HepG2 (cell line): ENCODE results near the gene SLC8A2. TPM values are rescaled to one million over a fixed set of nuclear protein-coding genes. Genes with fewer than 3 reads are reported as not detected.

ENCODE experiments used
- ATAC-seq: fragments of 200-7000 bp; cut with Tn5 transposase; 3 replicates; pipeline ENCODE4 v1.9.1; 2020; ENCODE audit warnings: mild to moderate bottlenecking, moderate library complexity
- BruUV-seq: library from RNA; stranded (reverse); fragments of 400-500 nt; replicated peaks from 2 replicates; lab custom pipeline; 2021; lab: Mats Ljungman, UMichigan
- CTCF ChIA-PET: fragments of 300-600 bp; formaldehyde crosslinking; extraction: SDS; loops from one replicate; lab custom pipeline; 2021; ENCODE audit warnings: low total read pairs, inconsistent platforms, low intra/inter-chr PET ratio; lab: Yijun Ruan, JAX
- POLR2A ChIA-PET: fragments of 350-600 bp; sonication (Branson Sonifier 250); formaldehyde crosslinking; loops from one replicate; lab custom pipeline; 2020; ENCODE audit warnings: antibody characterized with exemption, inconsistent platforms; lab: Yijun Ruan, JAX
- DNase-seq: peaks from one replicate; pipeline ENCODE4 v3.0.0-alpha.2; 2015; ENCODE audit warnings: low spot score
- FAIRE-seq: peaks from 3 replicates; lab custom pipeline; 2011; peaks lifted over from hg19 to GRCh38; lab: Jason Lieb, UNC
- H2AFZ ChIP-seq: one replicate; pipeline ENCODE4 v1.6.1; 2011; ENCODE audit warnings: low read length, inconsistent platforms
- H3K27ac ChIP-seq: fragments of 300-600 bp; 3 replicates; pipeline ENCODE4 v1.8.0; 2011; ENCODE audit warnings: mixed run types, mild to moderate bottlenecking, mixed read lengths, low read length, inconsistent platforms; ENCODE audit not compliant: insufficient read depth; ENCODE audit errors: extremely low read length
- H3K27me3 ChIP-seq, 2 experiments: fragments of 200-600 bp in 1 of 2; 2 replicates in 1 of 2; 3 replicates in 1 of 2; pipeline versions ENCODE4 v1.6.0 to v1.8.0; 2011; ENCODE audit warnings: low read length in 2 of 2, mild to moderate bottlenecking in 2 of 2, moderate library complexity in 2 of 2, inconsistent platforms in 1 of 2; ENCODE audit not compliant: insufficient read depth in 2 of 2, control insufficient read depth in 1 of 2
- H3K36me3 ChIP-seq, 2 experiments: fragments of 200-600 bp in 1 of 2; replicated peaks in 1 of 2; 2 replicates in 1 of 2; 3 replicates in 1 of 2; pipeline versions ENCODE4 v1.5.1 to v1.8.0; 2011; ENCODE audit warnings: low read length in 2 of 2, inconsistent platforms in 1 of 2; ENCODE audit not compliant: insufficient read depth in 2 of 2, control insufficient read depth in 1 of 2
- H3K4me1 ChIP-seq: 2 replicates; pipeline ENCODE4 v1.5.1; 2012; ENCODE audit warnings: low read length, inconsistent platforms; ENCODE audit not compliant: insufficient read depth
- H3K4me2 ChIP-seq: 2 replicates; pipeline ENCODE4 v1.6.0; 2011; ENCODE audit warnings: low read depth, low read length, inconsistent platforms
- H3K4me3 ChIP-seq, 3 experiments: fragments of 200-600 bp in 1 of 3; sonication (generic), shearing (Covaris generic) in 1 of 3; replicated peaks in 1 of 3; 2 replicates each; pipeline ENCODE4 v1.5.1; 2011 to 2016; ENCODE audit warnings: low read length in 3 of 3, inconsistent platforms in 2 of 3, low read depth in 2 of 3, mild to moderate bottlenecking in 2 of 3, control low read depth in 1 of 3, mixed read lengths in 1 of 3; ENCODE audit not compliant: insufficient read depth in 1 of 3
- H3K79me2 ChIP-seq: one replicate; pipeline ENCODE4 v1.6.1; 2011; ENCODE audit warnings: low read length, inconsistent platforms; ENCODE audit not compliant: insufficient read depth
- H3K9ac ChIP-seq: 2 replicates; pipeline ENCODE4 v1.6.0; 2011; ENCODE audit warnings: mild to moderate bottlenecking, low read depth, low read length, inconsistent platforms; ENCODE audit not compliant: insufficient read depth
- H3K9me3 ChIP-seq: 2 replicates; pipeline ENCODE4 v1.5.1; 2012; ENCODE audit warnings: mild to moderate bottlenecking, low read length
- H4K20me1 ChIP-seq: 2 replicates; pipeline ENCODE4 v1.6.0; 2011; ENCODE audit warnings: inconsistent platforms, mild to moderate bottlenecking, low read length, moderate library complexity; ENCODE audit not compliant: insufficient read depth
- ARNTL ChIP-seq: sonication (generic); formaldehyde crosslinking; IDR thresholded peaks from 2 replicates; pipeline ENCODE4 v1.4.0; 2020; ENCODE audit warnings: mild to moderate bottlenecking, missing genetic modification reagents
- ATF4 ChIP-seq, 2 experiments: fragments of 450-650 bp in 1 of 2; sonication (generic) in 1 of 2; formaldehyde crosslinking; IDR thresholded peaks; 2 replicates each; pipeline versions ENCODE4 v1.5.0 to v1.8.0; 2020 to 2022; ENCODE audit warnings: mild to moderate bottlenecking in 1 of 2, missing genetic modification reagents in 1 of 2
- MAF1 ChIP-seq: sonication (generic); formaldehyde crosslinking; IDR thresholded peaks from 2 replicates; pipeline ENCODE4 v1.5.0; 2020; ENCODE audit warnings: missing genetic modification reagents, borderline replicate concordance
- RFXAP ChIP-seq: sonication (generic); formaldehyde crosslinking; IDR thresholded peaks from 2 replicates; pipeline ENCODE4 v1.4.0; 2020; ENCODE audit warnings: missing genetic modification reagents, borderline replicate concordance
- SMYD3 ChIP-seq: sonication (generic); formaldehyde crosslinking; IDR thresholded peaks from 2 replicates; pipeline ENCODE4 v1.8.1; 2023; ENCODE audit warnings: mild to moderate bottlenecking, missing genetic modification reagents
- SNAPC2 ChIP-seq: sonication (generic); formaldehyde crosslinking; IDR thresholded peaks from 2 replicates; pipeline ENCODE4 v1.8.1; 2022; ENCODE audit warnings: mild to moderate bottlenecking, missing genetic modification reagents
- TBX2 ChIP-seq: sonication (generic); formaldehyde crosslinking; IDR thresholded peaks from 2 replicates; pipeline ENCODE4 v1.5.0; 2020; ENCODE audit warnings: missing genetic modification reagents, mild to moderate bottlenecking, borderline replicate concordance
- TEAD3 ChIP-seq: optimal IDR thresholded peaks from 2 replicates; pipeline ENCODE3; 2016; ENCODE audit warnings: borderline replicate concordance
- ZBTB7B ChIP-seq: sonication (generic); formaldehyde crosslinking; IDR thresholded peaks from 2 replicates; pipeline ENCODE4 v1.4.0; 2020; ENCODE audit warnings: missing genetic modification reagents
- WGBS: methylation state at CpG from one replicate; pipeline ENCODE4 v1.1.6; 2017; ENCODE audit warnings: low lambda C conversion rate; 5-methylcytosine and 5-hydroxymethylcytosine counted together
- in situ Hi-C: cut with HindIII; loops from 2 replicates; pipeline ENCODE4 v1.10.0; 2017; ENCODE audit warnings: low pct_unique_long_range_greater_than_20kb; ENCODE audit not compliant: extremely low pct_ligation_motif_present
- intact Hi-C: fragments of 100-400 bp; cut with micrococcal nuclease; formaldehyde crosslinking; loops from one replicate; pipeline ENCODE4 v1.10.0; 2022; ENCODE audit not compliant: unreplicated experiment
- polyA plus RNA-seq, 8 experiments: library from polyadenylated mRNA; depleted of rRNA in 3 of 8; stranded (reverse) in 7 of 8; unstranded in 1 of 8; fragments of >200 nt; fragmentation: Illumina TruSeq in 4 of 8; extraction: Trizol in 4 of 8; gene quantifications; 2 replicates each; pipeline versions ENCODE4 v1.2.1 to v1.2.3, GENCODE V29; 2011 to 2016; ENCODE audit warnings: low read depth in 4 of 8, missing spikeins in 1 of 8, mixed read lengths in 1 of 8; ENCODE audit not compliant: insufficient read depth in 1 of 8
- total RNA-seq, 5 experiments: library from RNA; depleted of rRNA; stranded (reverse); fragments of >200 nt; fragmentation: Illumina TruSeq; extraction: Trizol; gene quantifications; 2 replicates each; pipeline ENCODE4 v1.2.3, GENCODE V29; 2016; ENCODE audit warnings: low read depth in 1 of 5
- TF ChIP-seq, protein P1 (sequence below): sonication (generic); formaldehyde crosslinking; IDR thresholded peaks from 2 replicates; pipeline ENCODE4 v1.8.0; 2022; ENCODE audit warnings: missing genetic modification reagents, low read depth, mild to moderate bottlenecking, borderline replicate concordance
- TF ChIP-seq, protein P2 (sequence below): sonication (generic); formaldehyde crosslinking; IDR thresholded peaks from 2 replicates; pipeline ENCODE4 v1.5.1; 2020; ENCODE audit warnings: missing genetic modification reagents, mild to moderate bottlenecking, borderline replicate concordance

The SLC8A2 gene
- total and polyA plus RNA-seq, 2 of the 13 experiments (the other 11 are each of a cell fraction or from before 2014, with no cell fraction given): 0.02 TPM; not detected in 1

DNA sequence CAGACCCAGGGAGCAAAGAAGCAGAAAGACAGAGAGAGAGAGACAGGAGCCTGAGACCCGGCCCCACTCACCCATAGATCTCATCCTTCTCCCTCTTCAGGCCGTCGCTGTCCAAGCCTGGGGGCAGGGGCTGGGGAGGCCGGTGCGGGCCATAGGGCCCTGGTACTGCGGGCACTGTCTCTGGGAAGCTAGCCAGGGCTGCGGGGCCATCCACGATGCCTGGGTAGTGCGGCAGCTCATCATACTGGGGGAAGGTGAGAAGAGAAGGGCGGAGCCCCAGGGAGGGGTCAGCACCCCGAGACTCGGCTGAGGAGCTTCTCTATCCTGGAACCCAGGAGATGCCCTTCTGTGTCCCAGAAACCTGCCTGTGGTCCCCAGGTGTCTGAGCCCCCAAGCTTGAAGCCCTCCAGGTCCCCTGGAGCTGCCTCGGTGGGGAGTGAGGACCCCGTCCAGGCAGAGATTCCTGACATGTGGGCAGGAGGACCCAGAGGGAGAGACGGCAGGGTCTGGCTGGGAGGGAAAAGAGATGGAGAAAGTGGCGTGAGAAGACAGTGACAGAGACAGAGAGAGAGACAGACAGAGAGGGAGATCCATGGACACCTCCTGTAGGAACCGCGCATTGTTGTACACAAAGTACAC, 54.5 kb downstream of the SLC8A2 start:
- no peaks in the 10 kb centered on the region for H3K36me3 ChIP-seq
- H3K4me3 ChIP-seq: no peak overlapping the region
- TF ChIP-seq RFXAP (no peak), SMYD3 (no peak), ATF4 (CRISPR knock-in tag; IDR thresholded peaks at IDR 0.05) (no peak), MAF1 (CRISPR knock-in tag) (no peak), SNAPC2 (CRISPR knock-in tag) (no peak), ZBTB7B (no peak), TBX2 (CRISPR knock-in tag) (no peak), TEAD3 (CRISPR knock-in tag) (no peak), ARNTL (CRISPR knock-in tag) (no peak)
- TF ChIP-seq, protein P1, sequence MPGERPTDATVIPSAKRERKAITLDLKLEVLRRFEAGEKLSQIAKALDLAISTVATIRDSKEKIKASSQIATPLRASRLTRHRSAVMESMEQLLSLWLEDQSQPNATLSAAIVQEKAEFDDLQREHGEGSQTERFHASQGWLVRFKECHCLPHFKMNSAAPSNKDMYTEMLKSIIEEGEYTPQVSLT: no peak
- TF ChIP-seq, protein P2, sequence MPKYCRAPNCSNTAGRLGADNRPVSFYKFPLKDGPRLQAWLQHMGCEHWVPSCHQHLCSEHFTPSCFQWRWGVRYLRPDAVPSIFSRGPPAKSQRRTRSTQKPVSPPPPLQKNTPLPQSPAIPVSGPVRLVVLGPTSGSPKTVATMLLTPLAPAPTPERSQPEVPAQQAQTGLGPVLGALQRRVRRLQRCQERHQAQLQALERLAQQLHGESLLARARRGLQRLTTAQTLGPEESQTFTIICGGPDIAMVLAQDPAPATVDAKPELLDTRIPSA (CRISPR knock-in tag): no peak
- H3K27me3 ChIP-seq: peaks cover 12 to 80% of the 10 kb centered on the region in 2 experiments
- H3K79me2 ChIP-seq: no peaks in the 10 kb centered on the region
- intact Hi-C loops: no loop called here
- BruUV-seq: no TSS peak
- H3K4me1 ChIP-seq: peaks cover 5% of the 10 kb centered on the region; the same call in 1 of the 2 replicates
- no peak overlapping the region for H3K9ac ChIP-seq
- H3K4me2 ChIP-seq: no peak overlapping the region
- no peak for DNase-seq
- ATAC-seq: peak; percentile 22; the same call in 2 of the 3 replicates
- in situ Hi-C loops: loop anchor here (10.0 kb wide), 1 partner anchor 122 kb away; no protein-coding TSS in a partner anchor
- no peak for FAIRE-seq
- CTCF ChIA-PET: no interaction called here
- H3K9me3 ChIP-seq: no peaks in the 10 kb centered on the region
- no peak overlapping the region for H2AFZ ChIP-seq
- peaks cover 8% of the 10 kb centered on the region; the same call in 1 of the 2 replicates for H4K20me1 ChIP-seq
- 2% methylated on average over 17 of the region's 18 CpGs for WGBS
- POLR2A ChIA-PET: no interaction called here
- H3K27ac ChIP-seq: no peak overlapping the region
